Hepatocyte (in vitro differentiated cells): ENCODE results near the gene ATP6V1B1. TPM values are rescaled to one million over a fixed set of nuclear protein-coding genes. Genes with fewer than 3 reads are reported as not detected.

ENCODE experiments used
- DNase-seq: peaks from one replicate; pipeline ENCODE4 v3.0.0-alpha.2; 2016; ENCODE audit warnings: low spot score
- H2AFZ ChIP-seq: fragments of 200-600 bp; sonication (generic); 2 replicates; pipeline ENCODE4 v1.6.0; 2016; ENCODE audit warnings: antibody characterized with exemption, mild to moderate bottlenecking
- H3K27ac ChIP-seq: fragments of 200-600 bp; sonication (generic); 2 replicates; pipeline ENCODE4 v1.5.1; 2016; ENCODE audit warnings: mild to moderate bottlenecking
- H3K27me3 ChIP-seq: fragments of 200-600 bp; sonication (generic); 2 replicates; pipeline ENCODE4 v1.6.1; 2016
- H3K36me3 ChIP-seq: fragments of 200-600 bp; sonication (generic); replicated peaks from 2 replicates; pipeline ENCODE4 v1.5.1; 2016; ENCODE audit warnings: low read depth; ENCODE audit not compliant: insufficient read depth
- H3K4me1 ChIP-seq: fragments of 200-600 bp; sonication (generic); 2 replicates; pipeline ENCODE4 v1.5.1; 2016; ENCODE audit warnings: mild to moderate bottlenecking, moderate library complexity; ENCODE audit not compliant: insufficient read depth
- H3K4me2 ChIP-seq: fragments of 200-600 bp; sonication (generic); 2 replicates; pipeline ENCODE4 v1.6.0; 2016
- H3K4me3 ChIP-seq: fragments of 200-600 bp; sonication (generic); 2 replicates; pipeline ENCODE4 v1.5.1; 2016; ENCODE audit warnings: mild to moderate bottlenecking
- H3K79me2 ChIP-seq: fragments of 200-600 bp; sonication (generic); 2 replicates; pipeline ENCODE4 v1.6.0; 2017; ENCODE audit warnings: mild to moderate bottlenecking
- H3K9me2 ChIP-seq: fragments of 200-600 bp; sonication (generic); replicated peaks from 2 replicates; pipeline ENCODE4 v1.6.0; 2017; ENCODE audit warnings: mild to moderate bottlenecking; ENCODE audit not compliant: insufficient read depth
- H3K9me3 ChIP-seq: fragments of 200-600 bp; sonication (generic); 2 replicates; pipeline ENCODE4 v1.5.1; 2016; ENCODE audit warnings: low read depth, mild to moderate bottlenecking
- H4K20me1 ChIP-seq: fragments of 200-600 bp; sonication (generic); 2 replicates; pipeline ENCODE4 v1.6.0; 2016; ENCODE audit warnings: mild to moderate bottlenecking; ENCODE audit not compliant: insufficient read depth, poor library complexity, severe bottlenecking
- EZH2 ChIP-seq: fragments of 200-600 bp; sonication (generic); IDR thresholded peaks from 2 replicates; pipeline ENCODE4 v1.6.1; 2016; ENCODE audit warnings: antibody characterized with exemption, mild to moderate bottlenecking, borderline replicate concordance
- EZH2phosphoT487 ChIP-seq: fragments of 200-600 bp; sonication (generic); IDR thresholded peaks from one replicate; pipeline ENCODE4 v1.6.1; 2018; ENCODE audit warnings: antibody characterized with exemption, mild to moderate bottlenecking, low read depth, moderate library complexity; ENCODE audit not compliant: unreplicated experiment, severe bottlenecking
- WGBS: methylation state at CpG from one replicate; pipeline ENCODE4 v1.1.6; 2016; ENCODE audit warnings: low lambda C conversion rate; ENCODE audit errors: missing lambda C conversion rate; 5-methylcytosine and 5-hydroxymethylcytosine counted together
- polyA plus RNA-seq: library from polyadenylated mRNA; unstranded; fragments of >200 nt; fragmentation: Nextera tagmentation; extraction: Ambion mirVana; gene quantifications from 2 replicates; pipeline ENCODE4 v1.2.1, GENCODE V29; 2016
- total RNA-seq: library from RNA; depleted of rRNA; stranded (reverse); fragments of >200 nt; gene quantifications from 2 replicates; pipeline ENCODE4 v1.2.3, GENCODE V29; 2014
- TF ChIP-seq, protein P1 (sequence below): fragments of 200-600 bp; sonication (generic); IDR thresholded peaks from 2 replicates; pipeline ENCODE4 v1.5.1; 2016; ENCODE audit warnings: antibody characterized with exemption, mild to moderate bottlenecking; ENCODE audit not compliant: poor library complexity

Gene ATP6V1B1
- total and polyA plus RNA-seq, 2 experiments from 2014 or later: 1.7 to 2.9 TPM

DNA sequence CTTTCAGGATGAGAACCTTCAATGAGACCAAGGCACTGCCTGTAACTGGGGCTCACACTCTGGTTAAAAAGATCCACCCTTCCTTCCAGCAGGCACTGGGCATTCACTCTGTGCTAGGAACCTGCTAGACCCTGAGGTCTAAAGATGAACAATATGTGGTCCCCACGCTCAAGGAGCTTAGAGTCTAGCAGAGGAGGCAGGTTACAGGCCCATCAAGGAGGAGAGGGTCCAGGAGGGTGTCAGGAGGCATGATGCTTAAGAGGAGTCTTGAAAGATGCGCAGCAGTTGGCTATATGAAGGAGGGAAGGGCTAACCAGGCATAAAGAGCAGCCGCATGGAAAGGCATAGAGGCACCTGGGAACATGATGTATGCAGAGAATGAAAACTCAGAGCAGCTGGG, 47.3 kb downstream of the ATP6V1B1 start:
- TF ChIP-seq EZH2phosphoT487 (no peak), EZH2 (no peak)
- TF ChIP-seq, protein P1, sequence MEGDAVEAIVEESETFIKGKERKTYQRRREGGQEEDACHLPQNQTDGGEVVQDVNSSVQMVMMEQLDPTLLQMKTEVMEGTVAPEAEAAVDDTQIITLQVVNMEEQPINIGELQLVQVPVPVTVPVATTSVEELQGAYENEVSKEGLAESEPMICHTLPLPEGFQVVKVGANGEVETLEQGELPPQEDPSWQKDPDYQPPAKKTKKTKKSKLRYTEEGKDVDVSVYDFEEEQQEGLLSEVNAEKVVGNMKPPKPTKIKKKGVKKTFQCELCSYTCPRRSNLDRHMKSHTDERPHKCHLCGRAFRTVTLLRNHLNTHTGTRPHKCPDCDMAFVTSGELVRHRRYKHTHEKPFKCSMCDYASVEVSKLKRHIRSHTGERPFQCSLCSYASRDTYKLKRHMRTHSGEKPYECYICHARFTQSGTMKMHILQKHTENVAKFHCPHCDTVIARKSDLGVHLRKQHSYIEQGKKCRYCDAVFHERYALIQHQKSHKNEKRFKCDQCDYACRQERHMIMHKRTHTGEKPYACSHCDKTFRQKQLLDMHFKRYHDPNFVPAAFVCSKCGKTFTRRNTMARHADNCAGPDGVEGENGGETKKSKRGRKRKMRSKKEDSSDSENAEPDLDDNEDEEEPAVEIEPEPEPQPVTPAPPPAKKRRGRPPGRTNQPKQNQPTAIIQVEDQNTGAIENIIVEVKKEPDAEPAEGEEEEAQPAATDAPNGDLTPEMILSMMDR: no peak
- Histone ChIP-seq H3K9me2 (no peaks in the 10 kb centered on the region), H3K4me3 (no peak overlapping the region), H2AFZ (no peak overlapping the region), H3K27me3 (no peaks in the 10 kb centered on the region), H3K27ac (no peak overlapping the region), H4K20me1 (no peaks in the 10 kb centered on the region), H3K36me3 (no peaks in the 10 kb centered on the region), H3K79me2 (no peaks in the 10 kb centered on the region), H3K9me3 (no peaks in the 10 kb centered on the region), H3K4me2 (no peak overlapping the region), H3K4me1 (peaks cover 6% of the 10 kb centered on the region)
- 100% methylated on average over 3 of the region's 3 CpGs for WGBS
- no peak for DNase-seq

DNA sequence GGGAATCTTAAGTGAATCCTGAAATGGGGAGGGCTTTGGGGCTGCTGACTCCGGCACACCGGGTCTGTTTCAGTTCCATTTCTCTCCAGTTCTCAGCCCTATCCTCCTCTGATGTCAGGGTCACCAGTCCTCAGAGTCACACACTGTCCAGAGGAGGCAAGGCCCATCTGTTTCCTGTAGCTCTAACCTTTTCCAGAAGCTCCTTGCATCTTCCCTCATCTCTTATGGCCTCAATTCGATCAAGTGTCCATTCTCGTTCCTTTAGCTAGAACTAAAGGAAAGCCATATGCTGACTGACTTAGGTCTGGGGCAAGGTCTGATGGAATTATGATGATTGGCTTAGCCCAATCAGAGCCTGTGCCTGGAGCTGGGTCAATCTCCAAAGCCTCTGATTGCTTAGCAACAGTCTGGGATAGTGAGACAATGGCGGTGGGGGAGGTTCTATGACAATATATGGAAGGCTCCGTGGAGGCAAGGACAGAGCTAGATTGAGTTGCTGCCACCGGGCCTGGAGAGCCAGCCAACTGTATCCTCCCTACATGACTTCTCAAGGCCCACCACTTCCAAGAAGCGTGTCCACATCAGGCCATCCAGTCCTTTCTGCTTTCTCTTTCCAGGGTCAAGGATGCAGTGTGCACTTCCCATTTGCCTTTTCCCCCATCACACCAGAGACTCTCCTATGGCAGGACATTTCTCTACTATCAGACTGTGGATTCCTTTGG, 48.0 kb downstream of the ATP6V1B1 start:
- DNase-seq: no peak
- TF ChIP-seq EZH2 (no peak), EZH2phosphoT487 (no peak)
- TF ChIP-seq, protein P1: no peak
- WGBS: 92% methylated on average over 8 of the region's 8 CpGs

DNA sequence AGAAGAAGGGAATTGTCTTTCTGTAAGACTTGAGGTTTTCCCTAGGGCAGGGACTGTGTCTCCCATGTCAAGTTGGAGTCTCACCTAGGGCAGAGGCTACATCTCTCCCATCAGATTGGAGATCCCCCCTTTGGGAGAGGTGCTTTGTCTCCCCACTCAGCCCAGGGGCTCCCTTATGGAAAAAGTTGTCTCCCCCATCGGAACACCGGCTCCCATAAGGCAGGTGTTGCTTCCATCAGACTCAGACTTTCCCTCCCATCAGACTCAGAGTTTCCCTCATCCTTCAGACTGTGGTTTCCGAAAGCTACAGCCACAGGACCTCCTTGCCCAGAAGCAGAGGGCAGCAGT, 48.5 kb downstream of the ATP6V1B1 start:
- DNase-seq: no peak
- no peak overlapping the region for H3K4me2 ChIP-seq
- no peak for TF ChIP-seq EZH2phosphoT487
- TF ChIP-seq EZH2: no peak
- no peaks in the 10 kb centered on the region for H4K20me1 ChIP-seq
- H3K9me3 ChIP-seq: no peaks in the 10 kb centered on the region
- WGBS: 100% methylated on average over 3 of the region's 3 CpGs
- no peak overlapping the region for H3K4me3 ChIP-seq
- no peaks in the 10 kb centered on the region for H3K4me1 ChIP-seq
- H3K79me2 ChIP-seq: no peaks in the 10 kb centered on the region
- no peak overlapping the region for H2AFZ ChIP-seq
- no peaks in the 10 kb centered on the region for H3K27me3 ChIP-seq
- H3K36me3 ChIP-seq: no peaks in the 10 kb centered on the region
- no peaks in the 10 kb centered on the region for H3K9me2 ChIP-seq
- no peak overlapping the region for H3K27ac ChIP-seq

More for the DNA sequence above, 48.0 kb downstream of the ATP6V1B1 start:
- Histone ChIP-seq H3K4me1 (no peaks in the 10 kb centered on the region), H3K27ac (no peak overlapping the region), H2AFZ (no peak overlapping the region), H3K27me3 (no peaks in the 10 kb centered on the region), H3K79me2 (no peaks in the 10 kb centered on the region), H3K4me3 (no peak overlapping the region), H3K9me3 (no peaks in the 10 kb centered on the region), H4K20me1 (no peaks in the 10 kb centered on the region), H3K36me3 (no peaks in the 10 kb centered on the region), H3K9me2 (no peaks in the 10 kb centered on the region), H3K4me2 (no peak overlapping the region)

DNA sequence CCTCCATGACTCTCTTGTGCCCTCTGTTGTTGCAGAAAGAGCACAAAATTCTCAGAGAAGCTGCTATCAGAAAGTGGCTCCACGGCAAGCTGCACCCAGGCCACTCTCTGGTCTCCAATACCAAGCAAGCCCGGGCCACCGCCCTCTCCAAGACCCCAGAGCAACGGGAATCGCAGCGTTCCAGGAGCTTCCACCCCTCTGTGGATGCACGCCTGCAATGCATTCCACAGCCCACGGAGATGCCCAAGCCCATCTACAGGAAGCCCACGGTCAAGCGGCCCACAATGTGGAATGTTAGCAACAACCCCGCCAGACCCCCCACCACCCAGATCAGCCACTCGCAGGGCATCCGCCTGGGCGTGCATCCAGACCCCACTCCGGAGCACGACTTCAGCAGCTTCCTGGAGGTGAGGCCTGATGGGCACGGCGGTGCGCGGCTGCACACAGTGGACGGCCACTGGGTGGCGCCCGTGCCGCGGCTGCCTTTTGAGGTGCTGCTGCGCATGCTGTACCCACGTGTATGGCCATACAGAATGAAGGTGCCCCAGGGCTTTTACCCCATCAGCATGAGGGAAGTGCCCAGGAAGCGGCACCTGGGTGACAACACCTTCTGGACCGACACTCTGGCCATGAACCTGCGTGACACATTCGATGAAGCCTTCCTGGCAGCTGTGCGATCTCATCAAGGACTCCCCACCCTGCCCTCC, 49.0 kb downstream of the ATP6V1B1 start:
- H3K4me3 ChIP-seq: no peak overlapping the region
- no peaks in the 10 kb centered on the region for H3K9me3 ChIP-seq
- H3K27ac ChIP-seq: no peak overlapping the region
- H3K9me2 ChIP-seq: no peaks in the 10 kb centered on the region
- peak; percentile 77 for DNase-seq
- TF ChIP-seq, protein P1: peak; percentile 69
- TF ChIP-seq EZH2phosphoT487: no peak
- H3K4me2 ChIP-seq: no peak overlapping the region
- H4K20me1 ChIP-seq: no peaks in the 10 kb centered on the region
- no peaks in the 10 kb centered on the region for H3K4me1 ChIP-seq
- no peak overlapping the region for H2AFZ ChIP-seq
- 49% methylated on average over 31 of the region's 32 CpGs for WGBS
- H3K27me3 ChIP-seq: no peaks in the 10 kb centered on the region
- H3K79me2 ChIP-seq: no peaks in the 10 kb centered on the region
- H3K36me3 ChIP-seq: no peaks in the 10 kb centered on the region
